Stomach (tissue), 4 donors: ENCODE measurements around the gene ZNF423.

Source experiments
- CTCF ChIP-seq, 7 experiments: fragments of 450-650 bp in 4 of 7; fragments of 200-600 bp in 3 of 7; sonication (generic) in 3 of 7; IDR thresholded peaks; one replicate each; pipeline ENCODE4 v1.5.1; 2016 to 2019; ENCODE audit warnings: antibody characterized with exemption in 7 of 7, control low read depth in 2 of 7, mild to moderate bottlenecking in 1 of 7
- POLR2A ChIP-seq, 4 donors: fragments of 450-650 bp; IDR thresholded peaks; one replicate each; pipeline ENCODE4 v1.6.1; 2016; ENCODE audit warnings: antibody characterized with exemption in 4 of 4, control low read depth in 2 of 4, mild to moderate bottlenecking in 1 of 4, moderate library complexity in 1 of 4
- POLR2AphosphoS5 ChIP-seq, 3 donors: sonication (generic); formaldehyde crosslinking; IDR thresholded peaks; one replicate each; pipeline ENCODE4 v1.6.1; 2016; ENCODE audit warnings: antibody characterized with exemption in 3 of 3

GRCh38 chr16:49469930-49470451 lies 385.9 kb downstream of the ZNF423 start:
- TF ChIP-seq POLR2AphosphoS5 (IDR thresholded peaks at IDR 0.05) (no peak), CTCF (IDR thresholded peaks at IDR 0.05) (no peak), POLR2A (IDR thresholded peaks at IDR 0.05) (no peak)
